Esophagus squamous epithelium (tissue), 5 donors: ENCODE measurements around the gene REV3L. TPM values are rescaled to one million over a fixed set of nuclear protein-coding genes. Genes with fewer than 3 reads are reported as not detected.
"Not testable (repeated sequence)": the region's sequence is repeated elsewhere in the genome, so short reads cannot be mapped to it uniquely, and the experiment has no call there.

Experiments
- DNase-seq: peaks from one replicate; lab custom pipeline; 2025; lab: John Stamatoyannopoulos, UW
- H3K27ac ChIP-seq, 4 donors: fragments of 200-600 bp; sonication (generic); one replicate each; pipeline ENCODE4 v1.5.1; 2016 to 2019; ENCODE audit warnings: mild to moderate bottlenecking in 1 of 4
- H3K27me3 ChIP-seq, 4 donors: fragments of 200-600 bp; sonication (generic); 1 replicate in 3 of 4; 2 replicates in 1 of 4; pipeline versions ENCODE4 v1.5.1 to v1.6.0; 2017 to 2021; ENCODE audit warnings: antibody characterized with exemption in 1 of 4
- H3K36me3 ChIP-seq, 3 donors: fragments of 200-600 bp; sonication (generic); one replicate each; pipeline ENCODE4 v1.5.1; 2016 to 2019
- H3K4me1 ChIP-seq, 3 donors: fragments of 200-600 bp; sonication (generic); one replicate each; pipeline ENCODE4 v1.5.1; 2017 to 2019
- H3K4me3 ChIP-seq, 4 donors: fragments of 200-600 bp; sonication (generic); 1 replicate in 3 of 4; 2 replicates in 1 of 4; pipeline ENCODE4 v1.5.1; 2016 to 2019; ENCODE audit warnings: mild to moderate bottlenecking in 2 of 4, moderate library complexity in 1 of 4
- H3K9me3 ChIP-seq, 3 donors: fragments of 200-600 bp; sonication (generic); one replicate each; pipeline ENCODE4 v1.5.1; 2016 to 2019
- POLR2A ChIP-seq, 4 donors: fragments of 450-650 bp; IDR thresholded peaks; one replicate each; pipeline ENCODE4 v1.6.1; 2017; ENCODE audit warnings: antibody characterized with exemption in 4 of 4, mild to moderate bottlenecking in 4 of 4, moderate library complexity in 3 of 4
- WGBS, 2 donors: methylation state at CpG; one replicate each; pipeline ENCODE4 v1.1.5; 2018; 5-methylcytosine and 5-hydroxymethylcytosine counted together
- intact Hi-C: fragments of 100-400 bp; cut with DNase I; formaldehyde crosslinking; loops from one replicate; pipeline ENCODE4 v1.15.0; 2022
- total RNA-seq, 4 donors: library from RNA; depleted of rRNA; stranded (reverse); fragments of >200 nt; gene quantifications; one replicate each; pipeline ENCODE4 v1.1.0, GENCODE V29; 2016
- TF ChIP-seq, protein P1 (sequence below), 6 experiments: fragments of 450-650 bp in 4 of 6; fragments of 200-600 bp in 2 of 6; sonication (generic) in 2 of 6; IDR thresholded peaks; one replicate each; pipeline ENCODE4 v1.5.1; 2016 to 2019; ENCODE audit warnings: antibody characterized with exemption in 6 of 6, mild to moderate bottlenecking in 4 of 6, moderate library complexity in 4 of 6
- donor health status: DM: yes; HTN: yes; CAD: no.

The REV3L gene
- total RNA-seq, 4 donors from 2014 or later: 7.0 to 47.1 (median 18.8) TPM

DNA sequence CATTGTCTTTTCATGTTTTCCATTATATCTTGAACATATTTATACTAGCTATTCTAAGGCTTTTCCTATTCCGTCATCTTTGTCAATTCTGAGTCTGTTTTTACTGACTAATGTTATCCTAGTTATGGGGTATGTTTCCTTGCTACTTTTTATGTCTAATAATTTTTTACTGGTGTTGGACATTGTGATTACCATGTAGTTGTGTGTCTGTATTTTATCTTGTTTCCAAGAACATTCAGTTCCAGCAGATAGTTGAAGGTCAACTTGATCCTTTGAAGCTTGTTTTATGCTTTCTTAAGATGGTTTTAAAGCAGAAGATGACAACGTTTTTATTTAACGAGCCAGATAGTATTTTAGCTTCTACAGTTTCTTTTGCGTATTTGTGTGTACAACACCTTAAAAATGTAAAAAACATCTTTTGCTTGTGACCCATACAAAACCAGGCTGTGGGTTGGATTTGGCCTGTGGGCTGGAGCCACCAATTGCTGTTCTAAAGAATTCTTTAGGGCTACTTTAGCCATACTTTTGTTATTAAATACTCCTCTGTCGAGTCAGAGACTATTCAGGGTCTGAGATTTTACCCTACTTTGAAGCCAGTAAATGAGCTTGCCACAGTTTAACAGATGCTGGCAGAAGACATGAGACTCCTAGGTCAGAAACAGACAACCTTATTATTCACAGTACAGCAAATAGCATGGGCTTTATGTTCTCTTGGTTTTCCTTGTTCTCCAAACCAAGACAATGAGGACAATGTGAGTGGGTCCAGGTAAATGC lies 38.7 kb upstream of the REV3L start:
- Histone ChIP-seq H3K36me3 (no peaks in the 10 kb centered on the region), H3K4me1 (peaks cover 0 to 6% (median 4%) of the 10 kb centered on the region in 3 donors), H3K4me3 (no peak overlapping the region), H3K27ac (no peak overlapping the region), H3K9me3 (no peaks in the 10 kb centered on the region), H3K27me3 (no peaks in the 10 kb centered on the region)
- intact Hi-C loops: no loop called here
- DNase-seq: no peak
- TF ChIP-seq, protein P1, sequence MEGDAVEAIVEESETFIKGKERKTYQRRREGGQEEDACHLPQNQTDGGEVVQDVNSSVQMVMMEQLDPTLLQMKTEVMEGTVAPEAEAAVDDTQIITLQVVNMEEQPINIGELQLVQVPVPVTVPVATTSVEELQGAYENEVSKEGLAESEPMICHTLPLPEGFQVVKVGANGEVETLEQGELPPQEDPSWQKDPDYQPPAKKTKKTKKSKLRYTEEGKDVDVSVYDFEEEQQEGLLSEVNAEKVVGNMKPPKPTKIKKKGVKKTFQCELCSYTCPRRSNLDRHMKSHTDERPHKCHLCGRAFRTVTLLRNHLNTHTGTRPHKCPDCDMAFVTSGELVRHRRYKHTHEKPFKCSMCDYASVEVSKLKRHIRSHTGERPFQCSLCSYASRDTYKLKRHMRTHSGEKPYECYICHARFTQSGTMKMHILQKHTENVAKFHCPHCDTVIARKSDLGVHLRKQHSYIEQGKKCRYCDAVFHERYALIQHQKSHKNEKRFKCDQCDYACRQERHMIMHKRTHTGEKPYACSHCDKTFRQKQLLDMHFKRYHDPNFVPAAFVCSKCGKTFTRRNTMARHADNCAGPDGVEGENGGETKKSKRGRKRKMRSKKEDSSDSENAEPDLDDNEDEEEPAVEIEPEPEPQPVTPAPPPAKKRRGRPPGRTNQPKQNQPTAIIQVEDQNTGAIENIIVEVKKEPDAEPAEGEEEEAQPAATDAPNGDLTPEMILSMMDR (IDR thresholded peaks at IDR 0.05): no peak
- WGBS, 2 donors: 91% methylated on average over 5 of the region's 5 CpGs

DNA sequence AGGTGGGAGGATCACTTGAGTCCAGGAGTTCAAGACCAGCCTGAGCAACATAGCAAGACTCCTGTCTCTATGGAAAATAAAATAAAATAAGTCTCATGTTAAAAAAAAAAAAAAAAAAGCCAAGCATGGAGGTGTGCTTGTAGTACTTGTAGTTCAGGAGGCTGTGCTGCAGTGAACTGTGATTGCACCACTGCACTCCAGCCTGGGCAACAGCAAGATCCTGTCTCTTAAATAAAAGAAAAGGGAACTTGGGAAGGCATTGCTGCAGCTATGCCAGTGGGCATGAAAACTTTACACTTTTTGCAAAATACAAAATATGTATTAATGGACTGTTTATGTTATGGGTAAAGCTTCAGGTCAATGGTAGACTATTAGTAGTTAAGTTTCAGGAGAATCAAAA lies 37.5 kb upstream of the REV3L start:
- peaks cover 0 to 6% (median 4%) of the 10 kb centered on the region in 3 donors for H3K4me1 ChIP-seq
- H3K4me3 ChIP-seq: no peak overlapping the region
- intact Hi-C loops: no loop called here
- no peak for DNase-seq
- no peaks in the 10 kb centered on the region for H3K27me3 ChIP-seq
- no peak for TF ChIP-seq POLR2A (IDR thresholded peaks at IDR 0.05)
- TF ChIP-seq, protein P1 (IDR thresholded peaks at IDR 0.05): no peak
- H3K9me3 ChIP-seq: no peaks in the 10 kb centered on the region
- H3K36me3 ChIP-seq: no peaks in the 10 kb centered on the region
- no peak overlapping the region for H3K27ac ChIP-seq

DNA sequence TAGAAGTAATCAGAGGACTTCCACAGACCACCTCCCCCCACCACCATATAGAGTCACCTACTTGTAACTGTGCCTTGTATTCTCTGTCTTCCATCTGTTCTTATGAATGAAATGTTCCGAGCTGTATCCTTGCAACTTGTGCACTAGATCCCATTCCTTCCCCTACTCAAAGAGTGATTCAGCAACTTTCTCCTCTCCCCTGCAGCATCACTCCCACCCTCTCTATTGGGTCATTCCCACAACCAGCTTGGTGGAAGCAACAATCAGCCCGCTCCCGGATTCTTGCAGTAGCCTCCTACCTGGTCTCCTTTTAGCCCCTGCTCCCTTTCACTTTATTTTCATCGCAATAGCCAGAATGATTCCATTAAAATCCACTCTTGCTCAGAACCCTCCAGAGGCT lies 34.9 kb upstream of the REV3L start:
- Histone ChIP-seq H3K9me3 (no peaks in the 10 kb centered on the region), H3K36me3 (no peaks in the 10 kb centered on the region), H3K4me3 (no peak overlapping the region), H3K27ac (no peak overlapping the region), H3K27me3 (no peaks in the 10 kb centered on the region), H3K4me1 (no peaks in the 10 kb centered on the region)
- no peak for TF ChIP-seq POLR2A (IDR thresholded peaks at IDR 0.05)
- TF ChIP-seq, protein P1 (IDR thresholded peaks at IDR 0.05): no peak
- WGBS, 2 donors: 92 to 98% methylated on average over 4 of the region's 4 CpGs
- intact Hi-C loops: no loop called here
- no peak for DNase-seq

DNA sequence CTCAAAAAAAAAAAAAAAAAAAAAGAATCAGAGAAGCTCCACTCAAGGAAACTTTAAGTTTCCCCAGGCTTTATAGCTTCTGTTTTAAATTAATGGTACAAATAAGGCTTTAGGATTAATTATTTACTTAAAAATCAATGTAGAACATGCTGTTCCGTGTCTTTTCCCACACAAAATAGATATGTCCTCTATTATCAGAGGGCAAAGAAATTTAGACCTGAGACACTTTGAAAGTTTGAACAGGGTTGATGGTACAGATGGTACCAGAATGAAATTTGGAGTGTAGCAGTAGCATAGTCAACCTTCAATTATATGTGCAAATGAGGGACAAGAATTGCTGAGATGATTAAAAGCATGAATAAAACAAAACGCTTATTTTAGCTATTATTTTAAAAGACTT lies 32.2 kb upstream of the REV3L start:
- intact Hi-C loops: no loop called here
- Histone ChIP-seq H3K27ac (no peak overlapping the region), H3K4me3 (no peak overlapping the region), H3K27me3 (no peaks in the 10 kb centered on the region), H3K36me3 (no peaks in the 10 kb centered on the region), H3K4me1 (no peaks in the 10 kb centered on the region), H3K9me3 (no peaks in the 10 kb centered on the region)
- DNase-seq: no peak
- 93 to 97% methylated on average over 2 of the region's 2 CpGs for WGBS, 2 donors
- TF ChIP-seq, protein P1 (IDR thresholded peaks at IDR 0.05): no peak
- no peak for TF ChIP-seq POLR2A (IDR thresholded peaks at IDR 0.05)

DNA sequence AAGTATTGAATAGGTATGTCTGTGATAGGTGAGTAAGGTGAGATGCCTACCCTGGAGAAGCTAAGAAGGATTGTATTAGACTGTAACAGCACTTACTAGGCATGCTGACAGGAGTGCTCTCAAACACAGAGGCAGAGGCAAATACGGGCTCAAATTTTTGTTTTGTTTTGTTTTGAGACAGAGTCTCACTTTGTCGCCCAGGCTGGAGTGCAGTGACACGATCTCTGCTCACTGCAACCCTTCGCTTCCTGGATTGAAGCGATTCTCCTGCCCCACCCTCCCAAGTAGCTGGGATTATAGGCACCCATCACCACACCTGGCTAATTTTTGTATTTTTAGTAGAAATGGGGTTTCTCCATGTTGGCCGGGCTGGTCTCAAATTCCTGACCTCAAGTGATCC lies 31.5 kb upstream of the REV3L start:
- H3K4me1 ChIP-seq, H3K4me3 ChIP-seq, H3K27me3 ChIP-seq, H3K36me3 ChIP-seq, DNase-seq, H3K9me3 ChIP-seq, intact Hi-C loops, H3K27ac ChIP-seq: not testable (repeated sequence)
- 84 to 94% methylated on average over 5 to 6 of the region's 6 CpGs for WGBS, 2 donors

DNA sequence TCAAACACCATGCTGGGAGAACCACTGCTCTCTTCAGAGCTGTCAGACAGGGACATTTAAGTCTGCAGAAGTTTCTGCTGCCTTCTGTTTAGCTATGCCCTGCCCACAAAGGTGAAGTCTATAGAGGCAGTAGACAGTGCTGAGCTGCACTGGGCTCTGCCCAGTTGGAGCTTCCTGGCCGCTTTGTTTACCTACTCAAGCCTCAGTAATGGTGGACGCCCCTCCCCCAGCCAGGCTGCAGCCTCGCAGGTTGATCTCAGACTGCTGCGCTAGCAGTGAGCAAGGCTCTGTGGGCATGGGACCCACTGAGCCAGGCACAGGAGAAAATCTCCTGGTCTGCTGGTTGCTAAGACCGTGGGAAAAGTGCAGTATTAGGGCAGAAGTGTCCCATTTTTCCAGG lies 24.2 kb upstream of the REV3L start:
- 100% methylated on average over 1 of the region's 5 CpGs; no CpG with 5 or more reads in 1 of the 2 donors for WGBS, 2 donors
- H3K27me3 ChIP-seq, H3K27ac ChIP-seq, H3K4me3 ChIP-seq, H3K9me3 ChIP-seq, H3K4me1 ChIP-seq, intact Hi-C loops, H3K36me3 ChIP-seq, DNase-seq: not testable (repeated sequence)

DNA sequence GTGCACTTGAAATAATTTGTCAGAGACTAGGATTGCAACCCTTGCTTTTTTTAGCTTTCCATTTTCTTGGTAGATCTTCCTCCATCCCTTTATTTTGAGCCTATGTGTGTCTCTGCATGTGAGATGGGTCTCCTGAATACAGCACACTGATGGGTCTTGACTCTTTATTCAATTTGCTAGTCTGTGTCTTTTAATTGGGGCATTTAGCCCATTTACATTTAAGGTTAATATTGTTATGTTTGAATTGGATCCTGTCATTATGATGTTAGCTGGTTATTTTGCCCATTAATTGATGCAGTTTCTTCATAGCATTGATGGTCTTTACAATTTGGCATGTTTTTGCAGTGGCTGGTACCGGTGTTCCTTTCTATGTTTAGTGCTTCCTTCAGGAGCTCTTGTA lies 22.5 kb upstream of the REV3L start:
- WGBS, 2 donors: 92 to 100% methylated on average over 1 of the region's 1 CpG

More for the DNA sequence above, 22.5 kb upstream of the REV3L start:
- H3K36me3 ChIP-seq, DNase-seq, H3K9me3 ChIP-seq, H3K27ac ChIP-seq, H3K4me1 ChIP-seq, H3K27me3 ChIP-seq, intact Hi-C loops, H3K4me3 ChIP-seq: not testable (repeated sequence)
